A549 (cell line): ENCODE data around the gene IL10RA. TPM values are rescaled to one million over a fixed set of nuclear protein-coding genes. Genes with fewer than 3 reads are reported as not detected.
"Not testable (repeated sequence)": the region's sequence is repeated elsewhere in the genome, so short reads cannot be mapped to it uniquely, and the experiment has no call there.

Experiments used
- ATAC-seq, 2 experiments: fragments of 200-7000 bp in 1 of 2; fragments of >200 bp in 1 of 2; cut with Nextera tagmentation in 1 of 2; cut with Tn5 transposase in 1 of 2; 3 replicates each; pipeline versions ENCODE4 v1.8.0 to v1.9.1; 2018 to 2020; ENCODE audit warnings: mild to moderate bottlenecking in 1 of 2, moderate library complexity in 1 of 2
- CTCF ChIA-PET: fragments of 300-600 bp; sonication (Branson Sonifier 250); formaldehyde crosslinking; extraction: SDS; loops from one replicate; lab custom pipeline; 2021; ENCODE audit warnings: antibody characterized with exemption, inconsistent platforms; lab: Yijun Ruan, JAX
- POLR2A ChIA-PET: fragments of 350-600 bp; formaldehyde crosslinking; extraction: SDS; loops from one replicate; lab custom pipeline; 2021; ENCODE audit warnings: antibody characterized with exemption, inconsistent platforms; lab: Yijun Ruan, JAX
- DNase-seq, 2 experiments: peaks; one replicate each; pipeline versions ENCODE4 v3.0.0 to v3.0.0-alpha.2; 2011 to 2016; ENCODE audit warnings: low read depth in 1 of 2, low spot score in 1 of 2
- FAIRE-seq: peaks from 2 replicates; lab custom pipeline; 2011; peaks lifted over from hg19 to GRCh38; lab: Jason Lieb, UNC
- H3K27ac ChIP-seq, 2 experiments: fragments of >200 bp; sonication (Bioruptor Twin); formaldehyde crosslinking; 3 replicates each; pipeline ENCODE4 v1.5.1; 2016 to 2017
- H3K4me1 ChIP-seq: fragments of >200 bp; sonication (Bioruptor Twin); formaldehyde crosslinking; 3 replicates; pipeline ENCODE4 v1.6.1; 2016
- H3K4me2 ChIP-seq: fragments of >200 bp; sonication (Bioruptor Twin); formaldehyde crosslinking; 3 replicates; pipeline ENCODE4 v1.6.1; 2016
- H3K4me3 ChIP-seq: fragments of >200 bp; sonication (Bioruptor Twin); formaldehyde crosslinking; 3 replicates; pipeline ENCODE4 v1.5.1; 2016
- H3K9me3 ChIP-seq: fragments of >200 bp; sonication (Bioruptor Twin); formaldehyde crosslinking; 3 replicates; pipeline ENCODE4 v1.6.1; 2016
- CBX8 ChIP-seq: fragments of 200-600 bp; sonication (generic); IDR thresholded peaks from 2 replicates; pipeline ENCODE4 v1.6.1; 2016
- E2F6 ChIP-seq: IDR thresholded peaks from 2 replicates; pipeline ENCODE4 v1.6.1; 2012; ENCODE audit warnings: low read depth, borderline replicate concordance
- ESRRA ChIP-seq: fragments of 150-350 bp; IDR thresholded peaks from 2 replicates; pipeline ENCODE4 v1.6.1; 2014; ENCODE audit warnings: mild to moderate bottlenecking, low read length, borderline replicate concordance
- FOSB ChIP-seq: fragments of 250-450 bp; sonication (Bioruptor Pico); IDR thresholded peaks from 2 replicates; pipeline ENCODE4 v1.5.0; 2020; ENCODE audit warnings: mild to moderate bottlenecking, moderate library complexity
- FOSL2 ChIP-seq, 2 experiments: fragments of 450-650 bp in 1 of 2; fragments of >200 bp in 1 of 2; sonication (Bioruptor Twin) in 1 of 2; formaldehyde crosslinking; IDR thresholded peaks; 2 replicates each; pipeline versions ENCODE4 v1.5.0 to v1.6.1; 2016 to 2020; ENCODE audit warnings: mild to moderate bottlenecking in 1 of 2, moderate library complexity in 1 of 2
- HDAC2 ChIP-seq: fragments of 200-600 bp; sonication (generic); IDR thresholded peaks from 2 replicates; pipeline ENCODE4 v1.6.1; 2016
- HEYL ChIP-seq: fragments of 250-450 bp; sonication (Bioruptor Pico); IDR thresholded peaks from 2 replicates; pipeline ENCODE4 v1.8.0; 2021; ENCODE audit warnings: mild to moderate bottlenecking, moderate library complexity
- HOXA7 ChIP-seq: fragments of 250-450 bp; sonication (Bioruptor Pico); IDR thresholded peaks from 2 replicates; pipeline ENCODE4 v1.5.0; 2020; ENCODE audit warnings: mild to moderate bottlenecking, moderate library complexity
- HOXB13 ChIP-seq: fragments of 250-450 bp; sonication (Bioruptor Pico); IDR thresholded peaks from 2 replicates; pipeline ENCODE4 v1.5.0; 2020; ENCODE audit warnings: low read depth, mild to moderate bottlenecking, moderate library complexity
- JUN ChIP-seq, 2 experiments: fragments of >200 bp; sonication (Bioruptor Twin); formaldehyde crosslinking; IDR thresholded peaks; 2 replicates in 1 of 2; 3 replicates in 1 of 2; pipeline ENCODE4 v1.6.1; 2016 to 2017
- JUNB ChIP-seq: fragments of >200 bp; sonication (Bioruptor Twin); formaldehyde crosslinking; IDR thresholded peaks from 2 replicates; pipeline ENCODE4 v1.6.1; 2016
- KDM1A ChIP-seq: fragments of 200-600 bp; sonication (generic); IDR thresholded peaks from 2 replicates; pipeline ENCODE4 v1.6.1; 2016; ENCODE audit warnings: low read depth, mild to moderate bottlenecking
- KDM5A ChIP-seq: fragments of 200-600 bp; sonication (generic); IDR thresholded peaks from 2 replicates; pipeline ENCODE4 v1.6.1; 2016; ENCODE audit warnings: antibody characterized with exemption, mild to moderate bottlenecking
- MAFK ChIP-seq: fragments of 450-650 bp; IDR thresholded peaks from 2 replicates; pipeline ENCODE4 v1.6.1; 2014; ENCODE audit not compliant: partially characterized antibody
- NPAS2 ChIP-seq: fragments of 250-450 bp; sonication (Bioruptor Pico); IDR thresholded peaks from 2 replicates; pipeline ENCODE4 v1.8.0; 2022; ENCODE audit warnings: mild to moderate bottlenecking, moderate library complexity, borderline replicate concordance
- PBX3 ChIP-seq: IDR thresholded peaks from 2 replicates; pipeline ENCODE4 v1.6.1; 2012
- PHF8 ChIP-seq: fragments of 200-600 bp; sonication (generic); IDR thresholded peaks from 2 replicates; pipeline ENCODE4 v1.6.1; 2016; ENCODE audit warnings: low read depth, mild to moderate bottlenecking, antibody characterized with exemption, moderate library complexity, borderline replicate concordance
- RARB ChIP-seq: fragments of 250-450 bp; sonication (Bioruptor Pico); IDR thresholded peaks from 2 replicates; pipeline ENCODE4 v1.8.0; 2021; ENCODE audit warnings: mild to moderate bottlenecking, moderate library complexity
- RCOR1 ChIP-seq: fragments of 150-350 bp; IDR thresholded peaks from 2 replicates; pipeline ENCODE4 v1.6.1; 2014; ENCODE audit warnings: antibody characterized with exemption, low read length, low read depth
- RNF2 ChIP-seq: fragments of 200-600 bp; sonication (generic); IDR thresholded peaks from 2 replicates; pipeline ENCODE4 v1.6.1; 2016; ENCODE audit warnings: low read depth, mild to moderate bottlenecking, antibody characterized with exemption, moderate library complexity, borderline replicate concordance
- SREBF2 ChIP-seq: fragments of 450-650 bp; IDR thresholded peaks from 2 replicates; pipeline ENCODE4 v1.6.1; 2014; ENCODE audit warnings: mild to moderate bottlenecking, moderate library complexity
- ZSCAN20 ChIP-seq: fragments of 250-450 bp; sonication (Bioruptor Pico); IDR thresholded peaks from 2 replicates; pipeline ENCODE4 v1.8.0; 2022; ENCODE audit warnings: mild to moderate bottlenecking, moderate library complexity
- WGBS: methylation state at CpG from one replicate; pipeline ENCODE4 v1.1.6; 2017; ENCODE audit errors: missing lambda C conversion rate; 5-methylcytosine and 5-hydroxymethylcytosine counted together
- polyA plus RNA-seq, 4 experiments: library from polyadenylated mRNA; depleted of rRNA in 3 of 4; stranded (reverse); fragments of >200 nt; fragmentation: RNase III in 1 of 4; extraction: RNeasy Plus Mini Kit Qiagen cat#74134 plus additional on column Dnase treatment in 1 of 4; gene quantifications; 2 replicates in 3 of 4; 3 replicates in 1 of 4; pipeline ENCODE4 v1.2.3, GENCODE V29; 2011 to 2017
- TF ChIP-seq, protein P1 (sequence below): fragments of >200 bp; sonication (Bioruptor Twin); formaldehyde crosslinking; IDR thresholded peaks from 3 replicates; pipeline ENCODE4 v1.5.1; 2016
- TF ChIP-seq, protein P2 (sequence below): fragments of 250-450 bp; sonication (Bioruptor Pico); IDR thresholded peaks from 2 replicates; pipeline ENCODE4 v1.5.0; 2021; ENCODE audit warnings: mild to moderate bottlenecking, moderate library complexity, borderline replicate concordance

Gene IL10RA
- polyA plus RNA-seq, 2 of the 4 experiments (the other 2 are of a cell fraction) = 0.03 to 0.17 TPM

DNA sequence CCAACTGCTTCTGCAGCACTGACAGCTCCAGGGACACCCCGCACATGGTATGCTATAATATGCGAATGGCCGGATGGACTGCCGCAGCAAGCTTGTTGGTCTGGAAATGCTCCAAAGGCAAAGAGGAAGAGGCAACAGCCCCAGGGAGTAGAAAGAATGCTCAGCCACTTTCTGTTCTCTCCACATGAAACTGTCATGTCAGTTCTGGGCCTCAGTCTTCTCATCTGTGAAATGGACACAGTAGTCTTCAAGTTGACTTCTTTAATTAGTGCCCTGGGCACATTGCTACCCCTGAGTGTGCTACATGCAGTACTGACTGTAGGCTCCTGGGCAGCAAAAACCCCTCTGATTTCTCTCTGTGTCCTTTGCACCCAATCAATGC lies 19.9 kb downstream of the IL10RA start (continued):
- no peak for TF ChIP-seq HDAC2
- TF ChIP-seq, protein P1, sequence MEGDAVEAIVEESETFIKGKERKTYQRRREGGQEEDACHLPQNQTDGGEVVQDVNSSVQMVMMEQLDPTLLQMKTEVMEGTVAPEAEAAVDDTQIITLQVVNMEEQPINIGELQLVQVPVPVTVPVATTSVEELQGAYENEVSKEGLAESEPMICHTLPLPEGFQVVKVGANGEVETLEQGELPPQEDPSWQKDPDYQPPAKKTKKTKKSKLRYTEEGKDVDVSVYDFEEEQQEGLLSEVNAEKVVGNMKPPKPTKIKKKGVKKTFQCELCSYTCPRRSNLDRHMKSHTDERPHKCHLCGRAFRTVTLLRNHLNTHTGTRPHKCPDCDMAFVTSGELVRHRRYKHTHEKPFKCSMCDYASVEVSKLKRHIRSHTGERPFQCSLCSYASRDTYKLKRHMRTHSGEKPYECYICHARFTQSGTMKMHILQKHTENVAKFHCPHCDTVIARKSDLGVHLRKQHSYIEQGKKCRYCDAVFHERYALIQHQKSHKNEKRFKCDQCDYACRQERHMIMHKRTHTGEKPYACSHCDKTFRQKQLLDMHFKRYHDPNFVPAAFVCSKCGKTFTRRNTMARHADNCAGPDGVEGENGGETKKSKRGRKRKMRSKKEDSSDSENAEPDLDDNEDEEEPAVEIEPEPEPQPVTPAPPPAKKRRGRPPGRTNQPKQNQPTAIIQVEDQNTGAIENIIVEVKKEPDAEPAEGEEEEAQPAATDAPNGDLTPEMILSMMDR = no peak
- TF ChIP-seq PHF8 = no peak
- TF ChIP-seq NPAS2 (CRISPR knock-in tag) = no peak
- TF ChIP-seq, protein P2, sequence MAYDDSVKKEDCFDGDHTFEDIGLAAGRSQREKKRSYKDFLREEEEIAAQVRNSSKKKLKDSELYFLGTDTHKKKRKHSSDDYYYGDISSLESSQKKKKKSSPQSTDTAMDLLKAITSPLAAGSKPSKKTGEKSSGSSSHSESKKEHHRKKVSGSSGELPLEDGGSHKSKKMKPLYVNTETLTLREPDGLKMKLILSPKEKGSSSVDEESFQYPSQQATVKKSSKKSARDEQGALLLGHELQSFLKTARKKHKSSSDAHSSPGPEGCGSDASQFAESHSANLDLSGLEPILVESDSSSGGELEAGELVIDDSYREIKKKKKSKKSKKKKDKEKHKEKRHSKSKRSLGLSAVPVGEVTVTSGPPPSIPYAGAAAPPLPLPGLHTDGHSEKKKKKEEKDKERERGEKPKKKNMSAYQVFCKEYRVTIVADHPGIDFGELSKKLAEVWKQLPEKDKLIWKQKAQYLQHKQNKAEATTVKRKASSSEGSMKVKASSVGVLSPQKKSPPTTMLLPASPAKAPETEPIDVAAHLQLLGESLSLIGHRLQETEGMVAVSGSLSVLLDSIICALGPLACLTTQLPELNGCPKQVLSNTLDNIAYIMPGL = no peak
- no peak for TF ChIP-seq HEYL
- no peak for TF ChIP-seq KDM1A

- no peak overlapping the region for H3K4me2 ChIP-seq
- no peak for TF ChIP-seq JUN (IDR thresholded peaks at IDR 0.05)
- TF ChIP-seq HOXA7 (CRISPR knock-in tag) = no peak
- TF ChIP-seq CBX8 = no peak
- TF ChIP-seq PHF8 = no peak
- CTCF ChIA-PET = interaction anchor here (0.6 to 1.8 kb wide), 4 partner anchors 13 to 144 kb away, joined by 3 to 5 read pairs (median 4); no protein-coding TSS in a partner anchor
- DNase-seq (no peak), FAIRE-seq (no peak), ATAC-seq (no peak)
- no peak overlapping the region for H3K4me3 ChIP-seq
- no peaks in the 10 kb centered on the region for H3K4me1 ChIP-seq
- POLR2A ChIA-PET = no interaction called here
- no peaks in the 10 kb centered on the region for H3K9me3 ChIP-seq
- H3K27ac ChIP-seq = no peak overlapping the region
- 62% methylated on average over 5 of the region's 5 CpGs for WGBS
Observed at GRCh38 chr11:118007040-118007439, 20.8 kb downstream of the IL10RA start.

GRCh38 chr11:118007563-118008270 lies 21.5 kb downstream of the IL10RA start:
- ATAC-seq, FAIRE-seq, H3K4me3 ChIP-seq, DNase-seq, POLR2A ChIA-PET, H3K4me2 ChIP-seq, H3K27ac ChIP-seq, H3K4me1 ChIP-seq, H3K9me3 ChIP-seq: not testable (repeated sequence)
- WGBS = 70% methylated on average over 11 of the region's 11 CpGs
- CTCF ChIA-PET = interaction anchor here (0.6 to 1.8 kb wide), 4 partner anchors 14 to 145 kb away, joined by 3 to 5 read pairs (median 4); no protein-coding TSS in a partner anchor

- DNase-seq (no peak), FAIRE-seq (no peak), ATAC-seq (no peak)
- CTCF ChIA-PET = no interaction called here
- Histone ChIP-seq H3K4me2 (no peak overlapping the region), H3K4me1 (no peaks in the 10 kb centered on the region), H3K4me3 (no peak overlapping the region), H3K27ac (no peak overlapping the region), H3K9me3 (no peaks in the 10 kb centered on the region)
- POLR2A ChIA-PET = no interaction called here
- TF ChIP-seq HOXB13 (CRISPR knock-in tag) (no peak), RNF2 (no peak), ZSCAN20 (CRISPR knock-in tag) (no peak), JUNB (no peak), KDM5A (no peak), FOSL2 (IDR thresholded peaks at IDR 0.05) (no peak), FOSL2 (CRISPR knock-in tag; IDR thresholded peaks at IDR 0.05) (no peak), RARB (CRISPR knock-in tag) (no peak), PBX3 (no peak), ESRRA (no peak), FOSB (CRISPR knock-in tag) (no peak), MAFK (no peak), E2F6 (no peak), SREBF2 (no peak), RCOR1 (no peak)
- WGBS = 27% methylated on average over 4 of the region's 4 CpGs
Observed at GRCh38 chr11:118008271-118008911, 22.2 kb downstream of the IL10RA start.
